GM12891 (cell line): ENCODE results near the gene CCDC157.
"Not testable (repeated sequence)": the region's sequence is repeated elsewhere in the genome, so short reads cannot be mapped to it uniquely, and the experiment has no call there.

ENCODE experiments used
- DNase-seq: peaks from one replicate; pipeline ENCODE4 v3.0.0; 2011; ENCODE audit warnings: low spot score; ENCODE audit not compliant: insufficient read length
- FAIRE-seq: peaks from 2 replicates; lab custom pipeline; 2011; peaks lifted over from hg19 to GRCh38; lab: Jason Lieb, UNC
- PAX5 ChIP-seq: IDR thresholded peaks from 2 replicates; pipeline ENCODE4 v1.6.1; 2011; ENCODE audit warnings: low read length, moderate library complexity, mild to moderate bottlenecking; ENCODE audit not compliant: insufficient read depth, severe bottlenecking
- POLR2A ChIP-seq: IDR thresholded peaks from 2 replicates; pipeline ENCODE4 v1.6.1; 2011; ENCODE audit warnings: low read depth, low read length, control low read depth
- POLR2AphosphoS5 ChIP-seq: IDR thresholded peaks from 2 replicates; pipeline ENCODE4 v1.6.1; 2011; ENCODE audit warnings: low read depth, low read length, control low read depth
- POU2F2 ChIP-seq: IDR thresholded peaks from 2 replicates; pipeline ENCODE4 v1.6.1; 2011; ENCODE audit warnings: low read depth, mild to moderate bottlenecking, control low read depth, low read length, moderate library complexity
- SPI1 ChIP-seq: IDR thresholded peaks from 2 replicates; pipeline ENCODE4 v1.6.1; 2011; ENCODE audit warnings: low read depth, low read length, control low read depth
- TAF1 ChIP-seq: IDR thresholded peaks from 2 replicates; pipeline ENCODE4 v1.6.1; 2011; ENCODE audit warnings: low read depth, low read length, control low read depth

The CCDC157 gene

DNA sequence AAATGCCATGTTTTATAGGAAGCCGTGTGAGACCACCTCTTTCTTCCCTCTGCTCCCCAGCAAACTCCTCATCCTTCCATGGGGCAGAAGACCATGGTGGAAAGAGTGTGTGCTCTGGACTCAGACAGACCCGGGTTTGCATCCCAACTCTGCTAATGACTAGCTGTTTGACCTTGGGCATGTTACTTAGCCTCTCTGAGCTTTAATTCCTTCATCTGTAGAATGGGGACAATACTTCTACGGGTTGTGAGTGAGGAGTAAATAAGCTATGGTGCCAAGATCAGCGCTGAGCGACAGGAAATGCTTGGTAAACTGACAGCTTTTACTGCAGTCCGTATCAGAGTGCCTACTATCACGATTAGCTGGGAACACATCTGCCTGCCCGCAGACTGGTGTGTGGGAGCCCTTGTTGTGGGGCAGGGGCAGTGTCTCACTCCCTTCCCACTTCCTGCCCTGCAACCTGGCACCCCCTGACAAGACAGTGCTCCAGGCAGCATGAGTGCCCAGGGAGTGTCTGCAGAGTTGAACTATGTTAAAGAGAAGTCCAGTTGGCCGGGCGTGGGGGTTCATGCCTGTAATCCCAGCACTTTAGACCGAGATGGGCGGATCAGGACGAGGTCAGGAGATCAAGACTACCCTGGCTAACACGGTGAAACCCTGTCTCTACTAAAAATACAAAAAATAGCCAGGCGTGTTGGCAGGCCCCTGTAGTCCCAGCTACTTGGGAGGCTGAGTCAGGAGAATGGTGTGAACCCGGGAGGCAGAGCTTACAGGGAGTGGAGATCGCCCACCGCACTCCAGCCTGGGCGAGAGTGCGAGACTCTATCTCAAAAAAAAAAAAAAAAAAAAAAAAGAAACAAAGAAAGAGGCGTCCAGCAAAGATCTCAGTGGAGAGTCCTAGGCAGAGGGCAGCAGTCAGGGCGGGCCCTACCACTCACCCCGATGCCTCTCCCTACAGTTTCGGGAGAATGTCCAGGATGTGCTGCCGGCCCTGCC is 42.2 kb downstream of the CCDC157 start:
- no peak for FAIRE-seq
- DNase-seq: no peak

GRCh38 chr22:30399718-30400117 is 42.9 kb downstream of the CCDC157 start:
- DNase-seq (no peak), FAIRE-seq (no peak)

More for the DNA sequence above, 42.2 kb downstream of the CCDC157 start:
- no peak for TF ChIP-seq TAF1
- no peak for TF ChIP-seq POLR2AphosphoS5
- no peak for TF ChIP-seq POU2F2
- no peak for TF ChIP-seq SPI1
- TF ChIP-seq PAX5: no peak
- TF ChIP-seq POLR2A: no peak

DNA sequence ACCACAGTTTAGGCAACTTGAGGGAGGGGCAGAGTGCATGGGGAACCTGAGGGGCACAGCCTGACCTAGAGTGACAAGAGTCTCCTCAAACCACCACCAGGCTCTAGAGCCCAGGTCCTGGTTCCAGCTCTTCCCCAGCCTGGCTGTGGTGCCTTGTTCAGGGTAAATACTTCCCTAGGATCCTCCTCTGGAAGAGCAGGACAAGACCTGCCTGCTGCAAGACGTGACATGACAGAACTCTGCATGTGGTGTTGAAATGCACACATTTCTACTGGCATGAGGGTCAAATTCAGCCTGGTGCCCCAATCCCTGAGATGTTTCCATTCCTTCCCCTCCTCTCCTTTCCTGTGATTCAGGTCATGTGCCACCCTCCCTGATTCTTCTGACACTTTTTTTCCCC is 43.4 kb downstream of the CCDC157 start:
- DNase-seq: no peak
- TF ChIP-seq POLR2AphosphoS5 (no peak), TAF1 (no peak), SPI1 (no peak), PAX5 (no peak), POLR2A (no peak), POU2F2 (no peak)
- no peak for FAIRE-seq

More at GRCh38 chr22:30399718-30400117, 42.9 kb downstream of the CCDC157 start:
- TF ChIP-seq SPI1: no peak
- TF ChIP-seq POLR2A: no peak
- no peak for TF ChIP-seq POU2F2
- no peak for TF ChIP-seq PAX5
- TF ChIP-seq POLR2AphosphoS5: no peak
- no peak for TF ChIP-seq TAF1

DNA sequence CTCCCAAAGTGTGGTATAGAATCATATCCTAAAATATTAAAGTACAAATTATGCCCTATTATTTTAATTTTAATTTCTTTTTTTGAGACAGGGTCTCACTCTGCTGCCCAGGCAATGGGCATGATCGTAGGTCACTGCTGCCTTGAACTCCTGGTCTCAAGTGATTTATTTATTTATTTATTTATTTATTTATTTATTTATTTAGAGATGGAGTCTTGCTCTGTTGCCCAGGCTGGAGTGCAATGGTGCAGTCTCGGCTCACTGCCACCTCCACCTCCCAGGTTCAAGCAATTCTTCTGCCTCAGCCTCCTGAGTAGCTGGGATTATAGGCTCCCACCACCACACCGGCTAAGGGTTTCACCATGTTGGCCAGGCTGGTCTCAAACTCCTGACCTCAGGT is 44.2 kb downstream of the CCDC157 start:
- FAIRE-seq: not testable (repeated sequence)

GRCh38 chr22:30402028-30402765 is 45.4 kb downstream of the CCDC157 start:
- FAIRE-seq (no peak), DNase-seq (no peak)
- no peak for TF ChIP-seq PAX5
- TF ChIP-seq POU2F2: no peak
- TF ChIP-seq POLR2A: no peak
- TF ChIP-seq SPI1: no peak
- TF ChIP-seq POLR2AphosphoS5: no peak
- no peak for TF ChIP-seq TAF1

More for the DNA sequence above, 44.2 kb downstream of the CCDC157 start:
- not testable (repeated sequence) for DNase-seq

GRCh38 chr22:30402766-30403104 is 45.9 kb downstream of the CCDC157 start:
- not testable (repeated sequence) for FAIRE-seq, DNase-seq

GRCh38 chr22:30404307-30404706 is 47.5 kb downstream of the CCDC157 start:
- DNase-seq: no peak
- TF ChIP-seq SPI1: no peak
- TF ChIP-seq POLR2A: no peak
- no peak for TF ChIP-seq PAX5
- no peak for TF ChIP-seq TAF1
- TF ChIP-seq POLR2AphosphoS5: no peak
- TF ChIP-seq POU2F2: no peak
- no peak for FAIRE-seq

DNA sequence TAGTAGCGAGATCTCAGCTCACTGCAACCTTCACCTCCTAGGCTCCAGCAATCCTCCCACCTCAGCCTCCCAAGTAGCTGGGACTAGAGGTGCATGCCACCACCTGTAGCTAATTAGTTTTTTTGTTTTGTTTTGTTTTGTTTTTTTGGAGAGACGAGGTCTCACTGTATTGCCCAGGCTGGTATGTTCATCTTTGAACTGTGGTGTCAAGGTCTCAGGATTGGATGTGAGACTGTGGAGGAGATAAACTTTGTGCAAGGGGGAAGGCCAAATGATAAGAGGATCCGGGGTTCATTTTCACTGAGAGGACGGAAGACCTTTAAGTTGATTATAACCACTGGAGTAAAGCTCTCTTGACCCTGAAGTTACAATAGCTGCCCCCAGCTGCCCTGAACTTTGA is 48.9 kb downstream of the CCDC157 start:
- DNase-seq: no peak
- TF ChIP-seq POLR2A: no peak
- no peak for TF ChIP-seq POU2F2
- TF ChIP-seq TAF1: no peak
- TF ChIP-seq SPI1: no peak
- TF ChIP-seq PAX5: no peak
- TF ChIP-seq POLR2AphosphoS5: no peak
- FAIRE-seq: no peak

DNA sequence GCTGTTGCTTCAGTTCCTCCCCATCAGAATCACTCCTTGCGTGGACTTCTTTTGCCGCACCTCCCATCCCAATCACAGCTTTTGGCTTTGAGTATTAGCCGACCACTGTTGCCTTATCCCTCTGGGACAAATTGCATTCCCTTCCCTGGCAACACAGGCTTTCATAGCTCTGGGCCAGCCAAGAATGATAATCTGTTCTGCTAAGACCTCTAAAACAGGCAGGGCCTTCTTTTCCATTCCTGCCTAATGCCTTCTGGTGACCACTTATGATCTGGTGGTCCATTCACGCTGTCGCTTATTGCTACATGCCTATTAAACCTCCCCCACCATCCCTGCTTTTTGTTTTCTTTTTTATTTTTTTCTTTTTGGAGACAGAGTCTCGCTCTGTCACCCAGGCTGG is 49.6 kb downstream of the CCDC157 start:
- TF ChIP-seq PAX5: no peak
- no peak for TF ChIP-seq POLR2A
- no peak for TF ChIP-seq POU2F2
- TF ChIP-seq POLR2AphosphoS5: no peak
- no peak for TF ChIP-seq SPI1
- no peak for DNase-seq
- no peak for FAIRE-seq
